HTR-8/SVneo (cell line): Measurements from ENCODE around the gene NKPD1.

Experiments used
- DNase-seq: peaks from one replicate; pipeline ENCODE4 v3.0.0; 2011; ENCODE audit warnings: low spot score, mixed read lengths; ENCODE audit not compliant: insufficient read length
- FAIRE-seq: peaks from 2 replicates; lab custom pipeline; 2011; peaks lifted over from hg19 to GRCh38; lab: Jason Lieb, UNC

Gene NKPD1

DNA sequence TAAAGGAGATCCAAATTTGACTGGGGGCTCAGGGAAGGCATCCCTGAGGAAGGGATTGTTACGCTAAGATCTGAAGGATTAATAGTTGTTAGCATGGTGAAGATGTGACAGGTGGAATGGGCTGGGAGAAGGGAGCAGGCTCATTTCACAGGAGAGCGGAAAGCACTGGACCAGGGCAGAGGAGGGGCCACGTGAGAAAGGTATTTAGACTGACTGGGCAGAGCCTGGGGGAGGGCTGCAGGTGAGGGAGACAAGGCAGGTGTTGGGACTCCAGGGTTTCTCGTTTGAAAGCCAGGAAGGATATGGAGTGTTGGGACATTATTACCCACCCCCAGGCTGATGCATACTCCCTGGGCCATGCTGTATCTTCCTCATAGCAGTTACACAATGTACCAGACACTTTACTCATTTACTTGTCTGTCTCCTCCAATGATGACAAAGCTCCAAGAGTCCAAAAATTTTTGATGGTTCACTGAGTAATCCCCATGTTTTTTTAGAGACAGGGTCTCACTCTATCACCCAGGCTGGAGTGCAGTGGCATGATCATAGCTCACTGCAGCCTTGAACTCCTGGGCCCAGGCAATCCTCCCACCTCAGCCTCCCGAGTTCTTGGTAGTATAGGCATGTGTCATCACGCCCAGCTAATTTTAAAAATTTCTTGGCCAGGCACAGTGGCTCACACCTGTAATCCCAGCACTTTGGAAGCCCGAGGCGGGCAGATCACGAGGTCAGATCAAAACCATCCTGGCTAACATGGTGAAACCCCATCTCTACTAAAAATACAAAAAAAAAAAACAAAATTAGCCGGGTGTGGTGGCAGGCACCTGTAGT lies 14.9 kb upstream of the NKPD1 start:
- DNase-seq, result no peak
- no peak for FAIRE-seq

DNA sequence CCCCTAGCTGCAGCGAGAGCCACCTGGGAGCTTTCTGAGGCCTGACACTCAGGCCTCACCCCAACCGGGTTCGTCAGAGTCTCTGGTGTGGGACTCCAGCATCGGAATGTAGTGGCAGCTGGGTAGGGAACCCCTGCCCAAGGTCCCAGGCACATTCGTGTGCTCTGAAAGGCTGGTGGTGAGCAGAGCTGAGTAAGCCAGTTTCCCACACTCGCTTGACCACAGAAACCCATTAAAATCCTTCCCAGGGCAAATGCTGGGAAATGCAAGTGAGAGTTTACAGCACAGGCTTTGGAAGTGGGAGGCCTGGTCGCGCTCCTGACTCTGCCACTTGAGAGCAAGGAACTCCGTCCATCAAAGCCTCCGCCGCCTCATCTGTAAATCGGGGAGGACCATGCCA lies 13.0 kb upstream of the NKPD1 start:
- FAIRE-seq (no peak), DNase-seq (no peak)

DNA sequence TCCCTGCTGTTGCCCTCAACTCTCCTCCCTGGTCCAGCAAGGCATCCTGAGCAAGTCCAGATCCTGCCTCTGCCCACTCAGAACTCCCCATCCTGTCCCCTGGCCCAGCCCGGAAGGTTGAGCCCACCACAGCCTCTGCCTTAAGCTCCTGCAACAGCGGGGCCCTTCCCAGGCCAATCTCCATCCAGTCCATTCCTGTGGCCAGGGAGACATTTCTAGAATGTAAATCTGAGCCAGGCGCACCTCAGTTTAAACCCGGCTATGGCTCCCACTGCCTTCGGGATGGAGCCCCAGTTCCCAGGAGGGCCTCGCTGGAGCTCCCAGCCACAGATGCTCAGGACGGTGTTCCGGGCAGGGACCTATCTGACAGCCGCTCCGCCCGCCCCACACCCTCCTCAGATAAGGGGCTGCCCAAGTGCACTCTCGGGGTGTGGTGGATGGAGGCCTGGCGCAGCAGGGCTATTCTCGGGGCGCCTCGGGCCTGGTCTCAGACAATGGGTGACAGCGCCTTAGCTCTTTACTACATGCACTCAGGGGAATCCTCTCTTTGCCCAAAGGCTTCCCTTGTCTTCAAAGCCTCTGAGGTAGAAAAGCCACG lies 11.9 kb upstream of the NKPD1 start:
- no peak for FAIRE-seq
- no peak for DNase-seq

DNA sequence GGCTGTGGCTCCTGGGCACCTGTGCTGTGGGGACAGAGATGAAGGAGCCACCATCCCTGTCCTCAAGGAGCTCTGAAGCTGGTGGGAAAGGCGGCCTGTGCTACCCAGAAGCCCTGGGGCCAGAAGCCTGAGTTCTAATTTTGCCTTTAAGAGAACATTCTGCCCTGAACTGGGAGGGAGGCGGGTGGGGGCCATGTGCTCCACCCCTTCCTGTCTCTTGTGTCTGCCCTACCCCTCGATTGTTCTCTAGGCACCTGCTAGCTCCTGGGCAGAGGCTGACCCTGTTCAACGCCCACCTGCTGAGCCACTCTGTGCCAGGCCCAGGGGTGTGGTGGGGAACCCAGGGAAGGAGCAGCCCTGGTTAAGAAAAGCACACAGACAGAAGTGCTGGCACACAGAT lies 11.4 kb upstream of the NKPD1 start:
- DNase-seq, result no peak
- FAIRE-seq, result no peak

DNA sequence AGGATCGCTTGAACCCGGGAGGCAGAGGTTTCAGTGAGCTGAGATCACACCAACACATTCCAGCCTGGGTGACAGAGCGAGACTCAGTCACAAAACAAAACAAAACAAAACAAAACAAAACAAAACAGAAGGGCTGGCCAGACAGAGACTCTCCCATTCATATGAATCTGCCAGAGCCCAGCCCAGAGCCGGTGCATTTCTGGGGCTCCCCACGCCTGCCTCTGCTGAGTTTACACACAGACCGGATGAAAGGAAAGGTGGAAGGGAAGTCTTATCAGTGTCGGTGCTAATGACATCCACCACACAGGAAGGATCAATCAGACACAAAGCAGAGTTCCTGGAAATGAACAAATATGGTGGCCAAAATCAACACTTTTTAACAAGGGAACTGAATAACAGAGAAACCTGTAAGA lies 10.4 kb upstream of the NKPD1 start:
- FAIRE-seq, result no peak
- no peak for DNase-seq

DNA sequence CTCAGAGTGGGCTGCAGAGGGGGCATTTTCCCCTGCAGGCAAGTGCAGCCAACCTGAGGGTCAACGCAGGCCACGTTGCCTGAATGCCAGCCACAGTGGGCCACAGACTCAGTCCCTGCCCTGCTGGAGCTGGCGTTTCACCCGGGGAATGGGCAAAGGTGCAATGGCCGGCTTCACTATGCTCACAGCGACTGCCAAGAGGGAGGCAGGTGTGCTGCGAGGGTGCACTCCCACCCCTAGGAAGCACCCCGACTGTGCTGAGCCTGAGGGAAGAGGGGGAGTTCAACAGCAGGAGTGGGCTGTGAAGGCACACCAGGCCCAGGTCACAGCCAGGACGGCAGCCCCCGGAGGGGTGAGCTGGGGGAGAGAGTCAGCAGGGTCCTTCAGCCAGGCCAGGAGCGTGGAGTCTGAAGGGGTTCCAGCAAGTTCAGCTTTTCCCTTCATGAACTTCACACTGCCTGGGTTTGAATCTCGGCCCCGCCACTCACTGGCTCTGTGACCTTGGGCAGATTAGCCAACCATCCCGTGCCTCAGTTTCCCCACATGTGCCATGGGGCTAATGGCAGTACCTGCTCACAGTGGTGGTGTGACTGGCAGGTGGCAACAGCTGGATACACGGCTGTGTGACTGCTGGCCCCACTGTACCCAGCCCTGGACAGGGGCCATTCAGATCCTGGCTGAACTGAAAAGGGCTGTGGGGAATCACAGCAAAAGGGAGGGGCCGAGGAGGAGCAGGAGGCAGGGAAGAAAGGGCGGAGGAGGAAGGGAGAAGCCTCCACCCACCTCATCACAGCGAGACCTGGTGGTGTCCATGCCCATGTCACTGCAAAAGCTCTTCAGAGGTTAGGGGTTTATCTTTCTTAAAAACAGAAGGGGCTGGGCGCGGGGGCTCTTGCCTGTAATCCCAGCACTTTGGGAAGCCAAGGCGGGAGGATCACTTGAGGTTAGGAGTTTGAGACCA lies 9.6 kb upstream of the NKPD1 start:
- DNase-seq, result no peak
- no peak for FAIRE-seq

DNA sequence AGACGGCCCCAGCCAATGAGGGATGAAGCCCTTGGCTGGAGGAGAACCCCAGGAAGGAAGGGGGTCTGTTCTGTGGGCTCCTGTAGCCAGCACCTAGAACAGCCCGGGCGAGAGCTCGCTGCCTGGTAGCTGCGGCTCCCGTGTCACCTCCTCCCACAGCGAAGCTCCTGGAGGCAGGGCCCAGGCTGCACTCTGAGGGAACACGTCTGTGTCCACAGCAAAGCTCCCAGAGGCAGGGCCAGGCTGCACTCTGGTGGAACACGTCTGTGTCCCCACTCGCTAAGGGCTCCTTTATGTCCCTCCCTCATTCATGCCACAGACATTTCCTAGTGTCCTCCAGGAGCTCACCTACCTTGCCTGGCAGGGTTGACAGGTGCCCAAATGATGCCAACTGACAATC lies 8.8 kb upstream of the NKPD1 start:
- FAIRE-seq (no peak), DNase-seq (no peak)

GRCh38 chr19:45168767-45169351 lies 8.1 kb upstream of the NKPD1 start:
- DNase-seq (no peak), FAIRE-seq (no peak)

DNA sequence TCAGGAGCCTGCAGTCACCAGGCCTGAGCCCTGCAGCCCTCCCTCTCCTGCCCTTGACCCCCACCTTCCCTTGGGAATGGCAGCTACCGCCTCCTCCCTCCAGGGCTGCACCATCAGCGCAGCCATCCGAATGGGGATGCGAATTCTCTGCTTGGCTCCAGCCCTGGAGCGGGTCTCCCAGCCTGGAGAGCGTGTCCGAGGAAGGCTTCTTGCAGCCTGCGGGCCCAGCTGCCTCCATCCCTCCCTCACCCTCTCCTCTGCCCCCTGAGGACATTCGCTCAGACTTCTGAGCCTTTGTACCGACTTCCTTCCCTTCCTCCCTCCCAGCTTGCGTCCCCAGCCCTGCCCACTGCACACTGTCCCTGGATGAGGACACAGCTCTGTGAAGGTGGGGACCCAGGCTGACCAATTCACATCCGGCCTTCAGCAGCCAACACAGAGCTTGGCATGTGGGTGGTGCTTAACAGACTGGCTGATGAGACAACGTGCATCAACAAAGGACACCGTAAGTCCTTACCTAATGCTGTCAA lies 6.0 kb upstream of the NKPD1 start:
- no peak for DNase-seq
- no peak for FAIRE-seq

- no peak for DNase-seq
- no peak for FAIRE-seq
These were observed 4.0 kb upstream of the NKPD1 start for GRCh38 chr19:45164577-45165335.

- no peak for FAIRE-seq
These were observed 3.1 kb upstream of the NKPD1 start for GRCh38 chr19:45163751-45164460.

DNA sequence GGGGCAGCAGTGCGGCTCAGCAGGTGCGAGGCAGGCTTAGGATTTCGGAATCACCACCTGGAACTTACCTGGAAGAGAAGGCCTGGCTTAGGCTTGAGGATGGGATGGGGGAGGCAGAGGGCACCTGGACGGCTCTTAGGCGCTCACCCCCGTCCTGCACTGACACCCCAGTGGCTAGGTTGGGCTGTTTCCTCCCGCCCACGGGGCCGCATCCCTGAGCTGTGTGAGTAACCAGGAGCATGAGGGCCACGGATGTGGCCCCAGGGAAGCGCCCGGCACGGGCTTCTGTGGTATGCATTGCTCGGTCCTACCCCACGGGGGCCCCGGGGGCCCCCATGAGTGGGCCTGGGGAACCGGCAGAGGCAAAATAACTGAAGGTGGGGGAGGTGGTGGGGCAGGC lies 2.4 kb upstream of the NKPD1 start:
- DNase-seq (no peak), FAIRE-seq (no peak)

More at GRCh38 chr19:45163751-45164460, 3.1 kb upstream of the NKPD1 start:
- DNase-seq, result no peak

GRCh38 chr19:45162608-45163143 lies 1.9 kb upstream of the NKPD1 start:
- DNase-seq (no peak), FAIRE-seq (no peak)

DNA sequence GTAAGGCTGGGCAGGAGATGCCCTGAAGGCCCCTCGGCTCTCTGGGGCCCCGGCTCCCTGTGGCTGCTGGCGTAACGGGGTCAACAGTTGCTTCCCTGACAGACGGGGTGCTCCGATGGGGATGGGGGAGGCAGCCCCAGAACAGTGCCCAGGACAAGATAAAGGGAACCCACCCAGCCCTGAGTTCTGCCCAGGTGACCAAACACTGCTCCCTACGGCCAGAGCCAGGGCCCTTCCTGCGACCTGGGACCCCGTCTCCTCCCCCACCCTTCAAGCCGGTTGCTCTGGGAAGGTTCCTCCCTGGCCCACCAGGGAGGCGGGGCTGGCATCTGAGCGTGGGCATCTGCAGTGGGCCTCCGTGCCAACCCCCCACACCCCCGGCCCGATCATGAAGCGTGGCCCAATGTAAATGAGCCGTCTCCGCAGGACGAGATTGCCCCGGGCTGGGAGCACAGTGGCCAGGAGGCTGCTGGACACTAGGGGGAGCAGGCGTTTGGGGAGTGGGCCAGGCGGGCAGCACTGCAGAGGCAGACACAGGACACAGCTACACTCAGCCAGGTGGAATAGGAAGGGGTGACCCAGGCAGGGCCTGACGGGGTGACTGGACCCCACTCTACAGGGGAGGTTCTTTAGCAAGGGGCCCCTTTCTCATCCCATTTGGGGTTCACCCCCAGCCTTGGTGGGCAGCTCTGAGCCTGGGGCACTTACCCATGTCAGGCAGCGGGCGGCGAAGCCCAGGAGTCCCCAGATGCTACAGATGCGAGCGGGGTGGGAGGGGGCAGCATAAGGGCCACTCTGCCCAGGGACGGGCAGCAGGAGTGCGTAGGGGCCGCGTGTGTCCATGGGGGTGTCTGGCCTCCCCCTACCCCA lies 1.2 kb upstream of the NKPD1 start:
- FAIRE-seq, result no peak
- no peak for DNase-seq

DNA sequence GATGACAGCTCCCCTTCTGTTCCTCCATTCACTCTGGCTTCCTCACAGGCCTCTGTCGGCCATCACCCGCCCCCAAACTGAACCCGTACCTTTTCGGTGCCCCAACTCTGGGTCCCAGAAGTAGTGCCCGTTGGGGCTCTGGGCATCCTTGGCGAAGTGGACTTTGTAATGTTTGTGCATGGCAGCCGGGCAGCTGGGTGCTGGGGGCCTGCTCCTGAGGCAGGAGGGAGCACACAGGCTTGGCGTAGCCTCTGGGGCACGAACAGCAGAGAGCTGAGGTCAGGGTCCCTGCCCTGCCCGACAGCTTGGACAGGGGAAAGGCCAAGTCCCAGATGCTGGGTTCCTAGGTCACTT lies 834 bp downstream of the NKPD1 start:
- no peak for DNase-seq
- no peak for FAIRE-seq

DNA sequence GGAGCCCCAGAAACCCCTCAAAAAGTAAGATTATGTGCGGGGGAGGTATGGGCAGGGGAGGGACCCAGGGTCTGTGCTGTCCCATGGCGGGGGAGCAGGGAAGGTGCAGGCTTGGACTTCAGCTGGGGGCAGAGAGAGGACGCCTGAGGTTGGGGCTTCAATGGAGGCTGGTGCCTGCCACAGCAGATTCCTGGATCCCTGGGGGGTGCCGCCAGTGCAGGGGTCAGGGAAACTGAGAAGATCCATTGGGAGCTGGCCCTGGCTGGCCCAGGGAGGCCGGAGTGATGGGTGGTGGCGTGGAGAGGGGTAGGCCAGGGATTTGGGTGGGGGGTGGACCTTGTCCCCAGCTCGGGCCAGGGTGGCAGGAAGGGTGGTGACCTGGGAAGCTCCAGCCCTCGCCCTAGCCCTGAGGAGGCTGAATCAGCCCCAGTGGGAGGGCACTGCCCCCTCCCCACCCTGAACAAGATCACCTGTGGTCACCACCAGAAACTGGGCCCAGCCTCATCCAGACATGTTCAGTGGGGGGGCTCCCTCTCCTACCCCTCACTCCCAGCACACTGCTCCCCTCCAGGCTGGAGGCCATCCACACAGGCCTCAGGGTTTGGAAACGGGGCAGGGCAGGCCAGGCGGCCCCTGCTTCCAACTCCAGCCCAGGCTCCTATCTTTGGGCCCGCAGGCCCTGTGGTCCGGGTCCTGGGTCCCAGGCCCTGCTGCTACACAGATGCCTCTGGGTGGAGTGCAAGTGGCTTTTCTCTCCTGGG lies 1.4 kb downstream of the NKPD1 start:
- FAIRE-seq, result no peak
- no peak for DNase-seq
